ENCODE results near the gene RTN4IP1.

DNA sequence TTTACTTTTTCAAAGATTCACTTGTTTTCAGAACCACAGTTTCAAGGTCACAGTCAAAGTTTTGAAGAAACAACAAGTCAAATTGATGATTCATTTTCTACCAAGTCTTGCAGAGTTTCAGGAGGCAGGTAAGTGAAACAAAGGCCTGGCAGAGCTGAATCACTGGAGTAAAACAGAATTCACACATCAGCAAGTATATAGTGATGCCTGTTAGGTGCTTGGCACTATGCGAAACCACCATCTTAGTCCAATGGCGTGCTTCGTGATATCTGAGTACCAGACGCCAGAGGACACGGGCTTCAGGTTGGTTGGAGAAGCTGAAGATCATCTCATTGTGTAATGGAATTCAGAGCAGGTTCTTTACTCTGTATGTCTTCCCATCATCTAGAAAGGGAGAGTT, 75.9 kb downstream of the RTN4IP1 start:
- TF ChIP-seq, protein P1, sequence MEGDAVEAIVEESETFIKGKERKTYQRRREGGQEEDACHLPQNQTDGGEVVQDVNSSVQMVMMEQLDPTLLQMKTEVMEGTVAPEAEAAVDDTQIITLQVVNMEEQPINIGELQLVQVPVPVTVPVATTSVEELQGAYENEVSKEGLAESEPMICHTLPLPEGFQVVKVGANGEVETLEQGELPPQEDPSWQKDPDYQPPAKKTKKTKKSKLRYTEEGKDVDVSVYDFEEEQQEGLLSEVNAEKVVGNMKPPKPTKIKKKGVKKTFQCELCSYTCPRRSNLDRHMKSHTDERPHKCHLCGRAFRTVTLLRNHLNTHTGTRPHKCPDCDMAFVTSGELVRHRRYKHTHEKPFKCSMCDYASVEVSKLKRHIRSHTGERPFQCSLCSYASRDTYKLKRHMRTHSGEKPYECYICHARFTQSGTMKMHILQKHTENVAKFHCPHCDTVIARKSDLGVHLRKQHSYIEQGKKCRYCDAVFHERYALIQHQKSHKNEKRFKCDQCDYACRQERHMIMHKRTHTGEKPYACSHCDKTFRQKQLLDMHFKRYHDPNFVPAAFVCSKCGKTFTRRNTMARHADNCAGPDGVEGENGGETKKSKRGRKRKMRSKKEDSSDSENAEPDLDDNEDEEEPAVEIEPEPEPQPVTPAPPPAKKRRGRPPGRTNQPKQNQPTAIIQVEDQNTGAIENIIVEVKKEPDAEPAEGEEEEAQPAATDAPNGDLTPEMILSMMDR (conservative IDR thresholded peaks at IDR 0.05), result no peak
- TF ChIP-seq ZFX (IDR thresholded peaks at IDR 0.05), result no peak
